ENCODE results near the gene KDM3B. TPM values are rescaled to one million over a fixed set of nuclear protein-coding genes. Genes with fewer than 3 reads are reported as not detected.

Gene KDM3B
- total RNA-seq, 2 experiments from 2014 or later: 38.8 to 39.4 TPM

- CTCF ChIA-PET: interaction anchor here (0.9 to 3.6 kb wide), 3 partner anchors 8 to 46 kb away, joined by 3 to 19 read pairs (median 3); no protein-coding TSS in a partner anchor
- POLR2A ChIA-PET: no interaction called here
Observed at GRCh38 chr5:138457531-138458275, 105.2 kb downstream of the KDM3B start.

- ChIA-PET CTCF (interaction anchor here (0.9 to 3.6 kb wide), 3 partner anchors 9 to 106 kb away, joined by 3 to 19 read pairs (median 3); partner anchors contain the start of gene KDM3B), POLR2A (interaction anchor here (1.5 kb wide), 1 partner anchor 85 kb away, joined by 4 read pairs; the partner anchor contains the start of gene ETF1)
Observed at GRCh38 chr5:138458384-138458783, 105.9 kb downstream of the KDM3B start.

- POLR2A ChIA-PET: interaction anchor here (1.5 kb wide), 1 partner anchor 85 kb away, joined by 4 read pairs; the partner anchor contains the start of gene ETF1
- CTCF ChIA-PET: interaction anchor here (1.0 to 3.6 kb wide), 3 partner anchors 9 to 107 kb away, joined by 3 to 19 read pairs (median 4); partner anchors contain the start of gene KDM3B
Observed at GRCh38 chr5:138458856-138459255, 106.4 kb downstream of the KDM3B start.

GRCh38 chr5:138459311-138459933 is 106.9 kb downstream of the KDM3B start:
- POLR2A ChIA-PET: interaction anchor here (1.5 kb wide), 1 partner anchor 84 kb away, joined by 4 read pairs; the partner anchor contains the start of gene ETF1

GRCh38 chr5:138460032-138460693 is 107.7 kb downstream of the KDM3B start:
- ChIA-PET CTCF (interaction anchor here (1.0 to 3.6 kb wide), 2 partner anchors 11 to 43 kb away, joined by 4 to 19 read pairs; no protein-coding TSS in a partner anchor), POLR2A (interaction anchor here (1.5 kb wide), 1 partner anchor 84 kb away, joined by 4 read pairs; the partner anchor contains the start of gene ETF1)

More at GRCh38 chr5:138459311-138459933, 106.9 kb downstream of the KDM3B start:
- CTCF ChIA-PET: interaction anchor here (1.0 to 3.6 kb wide), 3 partner anchors 10 to 107 kb away, joined by 3 to 19 read pairs (median 4); partner anchors contain the start of gene KDM3B

- ChIA-PET POLR2A (no interaction called here), CTCF (interaction anchor here (7.3 kb wide), 1 partner anchor 12 kb away, joined by 41 read pairs; no protein-coding TSS in a partner anchor)
Observed at GRCh38 chr5:138461343-138462125, 109.0 kb downstream of the KDM3B start.

- POLR2A ChIA-PET: interaction anchor here (0.9 to 4.1 kb wide), 4 partner anchors 8 to 112 kb away, joined by 3 to 26 read pairs (median 7); partner anchors contain the start of genes ETF1 and HSPA9
- CTCF ChIA-PET: interaction anchor here (1.1 to 7.3 kb wide), 4 partner anchors 14 to 110 kb away, joined by 3 to 41 read pairs (median 6); no protein-coding TSS in a partner anchor
Observed at GRCh38 chr5:138463419-138464007, 111.0 kb downstream of the KDM3B start.

GRCh38 chr5:138464008-138464387 is 111.5 kb downstream of the KDM3B start:
- CTCF ChIA-PET: interaction anchor here (1.1 to 7.3 kb wide), 4 partner anchors 14 to 111 kb away, joined by 3 to 41 read pairs (median 6); no protein-coding TSS in a partner anchor
- POLR2A ChIA-PET: interaction anchor here (0.9 to 4.1 kb wide), 4 partner anchors 9 to 111 kb away, joined by 3 to 26 read pairs (median 7); partner anchors contain the start of genes ETF1 and HSPA9

- CTCF ChIA-PET: interaction anchor here (0.8 to 7.3 kb wide), 10 partner anchors 9 to 127 kb away, joined by 3 to 41 read pairs (median 4); partner anchors contain the start of genes FAM53C, HSPA9 and REEP2
- POLR2A ChIA-PET: interaction anchor here (0.5 to 4.1 kb wide), 9 partner anchors 10 to 250 kb away, joined by 3 to 26 read pairs (median 3); partner anchors contain the start of genes ETF1 and HSPA9
Observed at GRCh38 chr5:138464388-138465260, 112.1 kb downstream of the KDM3B start.

- CTCF ChIA-PET: interaction anchor here (0.8 to 7.3 kb wide), 10 partner anchors 10 to 128 kb away, joined by 3 to 41 read pairs (median 4); partner anchors contain the start of genes FAM53C, HSPA9 and REEP2
- POLR2A ChIA-PET: interaction anchor here (0.5 to 4.1 kb wide), 10 partner anchors 9 to 820 kb away, joined by 3 to 26 read pairs (median 6); partner anchors contain the start of gene ETF1
Observed at GRCh38 chr5:138465261-138466124, 113.0 kb downstream of the KDM3B start, which contains the start of gene EGR1. Gene EGR1 (plus strand): TSS chr5:138465479. CDS start chr5:138465762, 283 bp downstream.

- ChIA-PET CTCF (interaction anchor here (1.4 to 7.3 kb wide), 3 partner anchors 17 to 119 kb away, joined by 3 to 41 read pairs (median 9); no protein-coding TSS in a partner anchor), POLR2A (interaction anchor here (0.5 to 4.1 kb wide), 6 partner anchors 26 to 819 kb away, joined by 4 to 26 read pairs (median 6); partner anchors contain the start of gene ETF1)
Observed at GRCh38 chr5:138466125-138466899, 113.8 kb downstream of the KDM3B start.

- ChIA-PET POLR2A (interaction anchor here (0.5 kb wide), 1 partner anchor 34 kb away, joined by 5 read pairs; no protein-coding TSS in a partner anchor), CTCF (interaction anchor here (7.3 kb wide), 1 partner anchor 17 kb away, joined by 41 read pairs; no protein-coding TSS in a partner anchor)
Observed at GRCh38 chr5:138466900-138467710, 114.6 kb downstream of the KDM3B start.

GRCh38 chr5:138467711-138468132 is 115.2 kb downstream of the KDM3B start:
- POLR2A ChIA-PET: no interaction called here
- CTCF ChIA-PET: interaction anchor here (7.3 kb wide), 1 partner anchor 18 kb away, joined by 41 read pairs; no protein-coding TSS in a partner anchor
